GM13977 (cell line): ENCODE measurements around the gene HBS1L.

Experiments
- DNase-seq: peaks from one replicate; pipeline ENCODE4 v3.0.0; 2012; ENCODE audit warnings: low spot score
- in situ Hi-C: fragments of 300-500 bp; cut with MboI; formaldehyde crosslinking; loops from one replicate; pipeline ENCODE4 v1.12.0; 2022; ENCODE audit warnings: low sequenced_read_pairs, low pct_unique_long_range_greater_than_20kb, mixed read lengths, inconsistent platforms; ENCODE audit not compliant: unreplicated experiment
- TF ChIP-seq, protein P1 (sequence below): IDR thresholded peaks from 2 replicates; pipeline ENCODE4 v1.5.1; 2012; ENCODE audit warnings: mild to moderate bottlenecking, control low read depth; ENCODE audit not compliant: insufficient read depth; ENCODE audit errors: extremely low read depth, missing control alignments

The HBS1L gene

DNA sequence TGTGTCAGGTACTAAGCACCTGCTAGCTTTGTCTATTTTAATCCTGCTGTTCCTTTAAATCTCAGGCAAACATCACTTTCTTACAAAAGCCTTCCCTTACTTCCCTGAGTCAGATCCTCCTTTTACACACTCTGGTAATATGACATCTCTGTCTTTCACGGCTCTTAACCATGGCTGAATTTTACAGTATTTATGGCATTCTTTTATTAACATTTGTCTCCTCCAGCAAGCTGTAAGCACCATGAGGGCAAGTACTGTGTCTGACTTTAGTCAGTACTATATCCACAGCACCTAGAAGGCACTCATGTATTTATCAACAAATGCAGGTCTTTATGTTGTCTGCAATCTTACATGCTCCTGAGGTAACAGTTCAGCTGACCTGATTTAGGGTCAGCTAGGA lies 33.7 kb upstream of the HBS1L start:
- TF ChIP-seq, protein P1, sequence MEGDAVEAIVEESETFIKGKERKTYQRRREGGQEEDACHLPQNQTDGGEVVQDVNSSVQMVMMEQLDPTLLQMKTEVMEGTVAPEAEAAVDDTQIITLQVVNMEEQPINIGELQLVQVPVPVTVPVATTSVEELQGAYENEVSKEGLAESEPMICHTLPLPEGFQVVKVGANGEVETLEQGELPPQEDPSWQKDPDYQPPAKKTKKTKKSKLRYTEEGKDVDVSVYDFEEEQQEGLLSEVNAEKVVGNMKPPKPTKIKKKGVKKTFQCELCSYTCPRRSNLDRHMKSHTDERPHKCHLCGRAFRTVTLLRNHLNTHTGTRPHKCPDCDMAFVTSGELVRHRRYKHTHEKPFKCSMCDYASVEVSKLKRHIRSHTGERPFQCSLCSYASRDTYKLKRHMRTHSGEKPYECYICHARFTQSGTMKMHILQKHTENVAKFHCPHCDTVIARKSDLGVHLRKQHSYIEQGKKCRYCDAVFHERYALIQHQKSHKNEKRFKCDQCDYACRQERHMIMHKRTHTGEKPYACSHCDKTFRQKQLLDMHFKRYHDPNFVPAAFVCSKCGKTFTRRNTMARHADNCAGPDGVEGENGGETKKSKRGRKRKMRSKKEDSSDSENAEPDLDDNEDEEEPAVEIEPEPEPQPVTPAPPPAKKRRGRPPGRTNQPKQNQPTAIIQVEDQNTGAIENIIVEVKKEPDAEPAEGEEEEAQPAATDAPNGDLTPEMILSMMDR = no peak
- in situ Hi-C loops = no loop called here
- DNase-seq = no peak

DNA sequence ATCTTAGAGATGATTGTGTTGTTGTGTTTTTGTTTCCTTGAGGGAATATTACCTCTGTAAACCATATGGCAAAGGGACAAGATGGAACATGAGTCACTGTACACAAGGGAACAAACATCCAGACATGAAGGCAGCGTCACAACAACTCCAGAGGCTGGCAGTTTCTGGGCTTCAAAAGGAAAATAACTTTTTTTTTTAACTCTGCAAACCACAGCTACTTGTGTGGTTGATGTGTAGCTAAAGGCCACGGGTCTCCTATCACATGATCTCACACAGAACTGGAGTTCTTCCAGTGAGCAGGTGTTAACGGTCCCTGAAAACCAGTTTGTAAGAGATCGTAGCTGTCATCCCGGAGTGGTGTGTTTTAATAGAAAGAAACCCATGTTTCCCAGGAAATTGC lies 33.2 kb upstream of the HBS1L start:
- DNase-seq = no peak
- in situ Hi-C loops = no loop called here
- TF ChIP-seq, protein P1 = no peak

DNA sequence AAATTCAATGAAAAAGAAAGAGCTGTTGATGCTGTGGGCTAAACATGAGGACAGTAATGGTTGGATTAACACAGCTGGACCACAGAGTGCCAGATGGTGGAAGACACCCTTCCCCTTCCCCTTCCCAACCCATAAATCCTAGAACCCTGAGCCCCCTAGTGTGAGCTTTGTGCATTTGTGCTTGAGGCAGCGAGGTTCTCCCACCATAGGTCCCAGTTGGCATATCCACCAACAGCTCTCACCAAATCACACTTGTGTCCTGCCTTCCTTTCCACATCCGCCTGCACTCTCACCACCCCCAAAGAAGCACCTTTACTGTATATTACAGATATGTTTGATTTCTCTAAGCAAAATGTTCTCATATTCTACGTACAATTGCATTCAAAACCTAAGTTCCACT lies 32.8 kb upstream of the HBS1L start:
- in situ Hi-C loops = no loop called here
- TF ChIP-seq, protein P1 = peak; percentile 38
- no peak for DNase-seq

DNA sequence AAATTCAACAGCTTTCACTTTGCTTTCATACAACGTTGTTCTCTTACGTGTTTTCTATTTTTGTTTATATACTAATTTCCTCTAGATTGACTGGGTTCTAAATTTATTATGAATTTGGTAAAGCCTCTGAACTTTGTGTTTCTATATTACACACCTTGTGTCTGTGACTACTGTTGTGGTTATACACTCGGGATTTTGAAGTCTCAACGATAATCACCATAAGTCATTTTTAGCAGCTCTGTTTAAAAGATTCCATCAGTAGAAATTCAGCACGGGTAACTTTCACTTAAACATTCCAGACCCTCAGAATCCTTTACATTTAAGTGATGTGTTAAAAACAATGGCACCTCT lies 31.8 kb upstream of the HBS1L start:
- TF ChIP-seq, protein P1 = no peak
- no peak for DNase-seq

DNA sequence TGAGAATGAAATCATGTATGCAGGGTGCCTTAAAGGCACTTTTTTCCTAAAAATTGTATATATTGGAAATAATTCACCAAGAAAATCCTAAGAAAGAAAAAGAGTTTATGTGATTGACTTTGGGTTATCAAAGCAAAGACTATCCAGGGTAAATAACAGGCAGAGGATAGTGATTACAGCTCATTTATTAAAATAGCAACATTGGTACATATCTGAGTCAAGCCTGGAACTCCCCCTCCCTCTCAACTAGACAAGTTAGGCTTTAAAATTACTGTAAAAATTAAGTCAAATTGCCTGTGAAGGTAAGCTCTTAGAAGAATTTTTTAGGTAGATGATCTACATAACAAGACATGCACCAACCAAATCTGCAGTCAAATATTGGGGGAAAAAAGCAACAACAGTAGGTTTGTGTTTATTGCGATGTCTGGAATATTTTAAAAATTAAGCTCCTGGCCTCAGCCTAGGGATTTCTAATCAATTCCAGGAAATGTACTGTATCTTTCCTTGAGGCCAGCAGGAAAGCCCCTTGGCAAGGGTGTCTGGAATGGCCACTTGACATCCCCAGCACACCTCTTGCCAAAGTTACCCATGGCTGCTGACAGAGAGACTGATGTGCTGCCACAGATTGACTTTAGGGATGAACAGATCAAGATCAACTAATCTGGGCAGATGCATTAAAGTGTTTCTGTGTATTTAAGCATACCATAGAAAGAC lies 31.2 kb upstream of the HBS1L start:
- TF ChIP-seq, protein P1 = no peak
- in situ Hi-C loops = no loop called here

More for the DNA sequence above, 31.8 kb upstream of the HBS1L start:
- in situ Hi-C loops = no loop called here

DNA sequence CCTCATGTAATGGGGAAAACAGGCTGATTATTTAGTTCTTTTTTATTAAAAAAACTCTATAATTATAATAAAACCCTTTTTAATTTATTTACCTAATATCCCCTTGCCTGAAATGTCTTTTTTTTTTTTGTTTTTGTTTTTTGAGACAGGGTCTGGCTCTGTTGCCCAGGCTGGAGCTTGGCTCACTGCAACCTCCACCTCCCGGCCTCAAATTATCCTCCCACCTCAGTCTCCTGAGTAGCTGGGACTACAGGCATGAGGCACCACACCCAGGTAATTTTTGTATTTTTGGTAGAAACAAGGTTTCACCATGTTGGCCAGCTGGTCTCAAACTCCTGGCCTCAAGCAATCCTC lies 30.3 kb upstream of the HBS1L start:
- DNase-seq = no peak
- TF ChIP-seq, protein P1 = no peak
- in situ Hi-C loops = no loop called here

More for the DNA sequence above, 31.2 kb upstream of the HBS1L start:
- no peak for DNase-seq
